D721Med (cell line): ENCODE data around the gene EEA1.
A peak's percentile ranks its signal among the peaks of the same experiment; 100 is the strongest.
"Not testable (repeated sequence)": the region's sequence is repeated elsewhere in the genome, so short reads cannot be mapped to it uniquely, and the experiment has no call there.

Experiments used
- DNase-seq: peaks from one replicate; pipeline ENCODE4 v3.0.0; 2011; ENCODE audit warnings: low spot score; ENCODE audit not compliant: insufficient read length
- FAIRE-seq: peaks from 2 replicates; lab custom pipeline; 2011; peaks lifted over from hg19 to GRCh38; lab: Jason Lieb, UNC
- CTCF ChIP-seq: IDR thresholded peaks from 2 replicates; pipeline ENCODE4 v1.5.1; 2012; ENCODE audit warnings: mild to moderate bottlenecking, control low read depth; ENCODE audit not compliant: insufficient read depth; ENCODE audit errors: missing control alignments

EEA1 gene

GRCh38 chr12:92968176-92968813 is 39.2 kb upstream of the EEA1 start:
- DNase-seq (no peak), FAIRE-seq (no peak)
- TF ChIP-seq CTCF: no peak

GRCh38 chr12:92964378-92964777 is 35.3 kb upstream of the EEA1 start:
- not testable (repeated sequence) for FAIRE-seq, DNase-seq

- no peak for FAIRE-seq
- TF ChIP-seq CTCF: no peak
- DNase-seq: no peak
Observed at GRCh38 chr12:92961949-92962348, 32.9 kb upstream of the EEA1 start.

- DNase-seq (no peak), FAIRE-seq (no peak)
- TF ChIP-seq CTCF: no peak
Observed at GRCh38 chr12:92955997-92956663, 27.0 kb upstream of the EEA1 start.

GRCh38 chr12:92953747-92954146 is 24.7 kb upstream of the EEA1 start:
- no peak for DNase-seq
- FAIRE-seq: no peak
- peak; percentile 4 for TF ChIP-seq CTCF

- no peak for TF ChIP-seq CTCF
- FAIRE-seq: no peak
Observed at GRCh38 chr12:92952394-92952793, 23.3 kb upstream of the EEA1 start.

GRCh38 chr12:92951006-92951405 is 21.9 kb upstream of the EEA1 start:
- FAIRE-seq: no peak

More at GRCh38 chr12:92952394-92952793, 23.3 kb upstream of the EEA1 start:
- no peak for DNase-seq

More at GRCh38 chr12:92951006-92951405, 21.9 kb upstream of the EEA1 start:
- no peak for TF ChIP-seq CTCF
- no peak for DNase-seq
